Body of pancreas (tissue), 4 donors: ENCODE data around the gene CCNY. TPM values are rescaled to one million over a fixed set of nuclear protein-coding genes. Genes with fewer than 3 reads are reported as not detected.

Experiments used
- ATAC-seq: fragments of 150-250 bp; one replicate; pipeline ENCODE4 v1.9.1; 2016
- DNase-seq, 4 donors: peaks; one replicate each; pipeline ENCODE4 v3.0.0-alpha.2; 2019
- H3K27ac ChIP-seq, 4 donors: fragments of 200-600 bp; sonication (generic); 1 replicate in 3 of 4; 2 replicates in 1 of 4; pipeline versions ENCODE4 v1.5.1 to v1.6.1; 2016 to 2019; ENCODE audit warnings: mild to moderate bottlenecking in 1 of 4, mixed read lengths in 1 of 4, moderate library complexity in 1 of 4
- H3K27me3 ChIP-seq, 2 donors: fragments of 200-600 bp; sonication (generic); one replicate each; pipeline ENCODE4 v1.6.0; 2016; ENCODE audit warnings: mild to moderate bottlenecking in 1 of 2
- H3K36me3 ChIP-seq, 2 donors: fragments of 200-600 bp; sonication (generic); replicated peaks in 1 of 2; 2 replicates each; pipeline ENCODE4 v1.5.1; 2016; ENCODE audit warnings: low read depth in 2 of 2; ENCODE audit not compliant: insufficient read depth in 1 of 2
- H3K4me1 ChIP-seq: fragments of 200-600 bp; sonication (generic); one replicate; pipeline ENCODE4 v1.6.0; 2016
- H3K4me3 ChIP-seq, 2 donors: fragments of 200-600 bp; sonication (generic); 1 replicate in 1 of 2; 2 replicates in 1 of 2; pipeline ENCODE4 v1.5.1; 2016 to 2019
- H3K9me3 ChIP-seq, 3 donors: fragments of 200-600 bp; sonication (generic); 1 replicate in 2 of 3; 2 replicates in 1 of 3; pipeline ENCODE4 v1.5.1; 2016
- CTCF ChIP-seq, 7 experiments: fragments of 450-650 bp in 4 of 7; fragments of 200-600 bp in 3 of 7; sonication (generic) in 3 of 7; IDR thresholded peaks; one replicate each; pipeline ENCODE4 v1.5.1; 2016 to 2019; ENCODE audit warnings: antibody characterized with exemption in 7 of 7
- POLR2A ChIP-seq, 3 donors: fragments of 450-650 bp; IDR thresholded peaks; one replicate each; pipeline ENCODE4 v1.6.1; 2016; ENCODE audit warnings: antibody characterized with exemption in 3 of 3, mild to moderate bottlenecking in 2 of 3
- WGBS, 2 donors: methylation state at CpG; one replicate each; pipeline ENCODE4 v1.1.5; 2017; 5-methylcytosine and 5-hydroxymethylcytosine counted together
- intact Hi-C: fragments of 100-400 bp; cut with DNase I; formaldehyde crosslinking; loops from one replicate; pipeline ENCODE4 v1.15.1; 2023
- total RNA-seq, 2 donors: library from RNA; depleted of rRNA; stranded (reverse); fragments of >200 nt; gene quantifications; one replicate each; pipeline ENCODE4 v1.1.0, GENCODE V29; 2016

Gene CCNY
- total RNA-seq, 2 donors from 2014 or later: 9.6 to 18.9 TPM

GRCh38 chr10:35316218-35316967, 19.9 kb upstream of the CCNY start:
- Histone ChIP-seq H3K9me3 (no peaks in the 10 kb centered on the region), H3K4me3 (no peak overlapping the region), H3K27me3 (no peaks in the 10 kb centered on the region), H3K27ac (no peak overlapping the region), H3K4me1 (no peaks in the 10 kb centered on the region), H3K36me3 (no peaks in the 10 kb centered on the region)
- DNase-seq (no peak), ATAC-seq (no peak)
- TF ChIP-seq CTCF (IDR thresholded peaks at IDR 0.05): no peak
- TF ChIP-seq POLR2A (IDR thresholded peaks at IDR 0.05): no peak
- WGBS, 2 donors: 73 to 92% methylated on average over 4 of the region's 4 CpGs
- intact Hi-C loops: no loop called here

- H3K36me3 ChIP-seq: no peaks in the 10 kb centered on the region
- H3K27me3 ChIP-seq: no peaks in the 10 kb centered on the region
- H3K4me1 ChIP-seq: no peaks in the 10 kb centered on the region
- no peak for TF ChIP-seq POLR2A (IDR thresholded peaks at IDR 0.05)
- no peak for TF ChIP-seq CTCF (IDR thresholded peaks at IDR 0.05)
- ATAC-seq: no peak
- WGBS, 2 donors: 85 to 94% methylated on average over 4 of the region's 4 CpGs
- intact Hi-C loops: no loop called here
- DNase-seq: no peak
- H3K9me3 ChIP-seq: no peaks in the 10 kb centered on the region
- H3K27ac ChIP-seq: no peak overlapping the region
- H3K4me3 ChIP-seq: no peak overlapping the region
These were observed 17.8 kb upstream of the CCNY start for GRCh38 chr10:35318551-35318950.

- ATAC-seq: no peak
- Histone ChIP-seq H3K36me3 (no peaks in the 10 kb centered on the region), H3K27ac (no peak overlapping the region), H3K9me3 (no peaks in the 10 kb centered on the region), H3K4me1 (no peaks in the 10 kb centered on the region), H3K4me3 (no peak overlapping the region), H3K27me3 (no peaks in the 10 kb centered on the region)
- 83 to 93% methylated on average over 1 of the region's 1 CpG for WGBS, 2 donors
- intact Hi-C loops: no loop called here
- DNase-seq: no peak
- TF ChIP-seq POLR2A (IDR thresholded peaks at IDR 0.05) (no peak), CTCF (IDR thresholded peaks at IDR 0.05) (no peak)
These were observed 16.0 kb upstream of the CCNY start for GRCh38 chr10:35320341-35320740.

- Histone ChIP-seq H3K4me3 (no peak overlapping the region), H3K36me3 (no peaks in the 10 kb centered on the region), H3K27me3 (no peaks in the 10 kb centered on the region), H3K4me1 (no peaks in the 10 kb centered on the region), H3K9me3 (no peaks in the 10 kb centered on the region), H3K27ac (no peak overlapping the region)
- 98% methylated on average over 5 of the region's 5 CpGs for WGBS, 2 donors
- intact Hi-C loops: no loop called here
- TF ChIP-seq POLR2A (IDR thresholded peaks at IDR 0.05) (no peak), CTCF (IDR thresholded peaks at IDR 0.05) (no peak)
- DNase-seq (no peak), ATAC-seq (no peak)
These were observed 13.7 kb upstream of the CCNY start for GRCh38 chr10:35322636-35323035.

- ATAC-seq: no peak
- no peak overlapping the region for H3K27ac ChIP-seq
- intact Hi-C loops: no loop called here
- WGBS, 2 donors: 90 to 93% methylated on average over 3 of the region's 3 CpGs
- no peak overlapping the region for H3K4me3 ChIP-seq
- H3K9me3 ChIP-seq: no peaks in the 10 kb centered on the region
- H3K36me3 ChIP-seq: no peaks in the 10 kb centered on the region
- TF ChIP-seq POLR2A (IDR thresholded peaks at IDR 0.05): no peak
- TF ChIP-seq CTCF (IDR thresholded peaks at IDR 0.05): no peak
- no peaks in the 10 kb centered on the region for H3K4me1 ChIP-seq
- H3K27me3 ChIP-seq: no peaks in the 10 kb centered on the region
- DNase-seq: no peak
These were observed 12.1 kb upstream of the CCNY start for GRCh38 chr10:35324196-35324595.
